SK-N-SH treated with all-trans-retinoic acid at 6 μM for 48 hours (cell line): Measurements from ENCODE around the gene RASGEF1C.

Experiments
- ATAC-seq: fragments of 200-7000 bp; cut with Tn5 transposase; 3 replicates; pipeline ENCODE4 v1.9.1; 2020; ENCODE audit warnings: mild to moderate bottlenecking, moderate library complexity
- ARNTL ChIP-seq: fragments of 450-650 bp; formaldehyde crosslinking; IDR thresholded peaks from 2 replicates; pipeline ENCODE4 v1.5.0; 2020; ENCODE audit warnings: low read depth, mild to moderate bottlenecking, moderate library complexity, borderline replicate concordance
- BACH2 ChIP-seq: fragments of 250-450 bp; sonication (Bioruptor Pico); IDR thresholded peaks from 2 replicates; pipeline ENCODE4 v1.9.0; 2021; ENCODE audit warnings: mild to moderate bottlenecking, borderline replicate concordance
- CSDC2 ChIP-seq: fragments of 250-450 bp; sonication (Bioruptor Pico); IDR thresholded peaks from 2 replicates; pipeline ENCODE4 v1.5.0; 2020; ENCODE audit warnings: mild to moderate bottlenecking, moderate library complexity
- ESRRG ChIP-seq: fragments of 250-450 bp; sonication (Bioruptor Pico); IDR thresholded peaks from 2 replicates; pipeline ENCODE4 v1.6.1; 2021; ENCODE audit warnings: mild to moderate bottlenecking
- ISL1 ChIP-seq: fragments of 250-450 bp; sonication (Bioruptor Pico); IDR thresholded peaks from 2 replicates; pipeline ENCODE4 v2.1.2; 2022; ENCODE audit warnings: mild to moderate bottlenecking, moderate library complexity
- RARB ChIP-seq: fragments of 250-450 bp; sonication (Bioruptor Pico); IDR thresholded peaks from 2 replicates; pipeline ENCODE4 v1.8.0; 2021; ENCODE audit warnings: mild to moderate bottlenecking, moderate library complexity
- SNAI2 ChIP-seq: fragments of 250-450 bp; sonication (Bioruptor Pico); IDR thresholded peaks from 2 replicates; pipeline ENCODE4 v1.5.0; 2020; ENCODE audit warnings: mild to moderate bottlenecking, moderate library complexity
- TCF4 ChIP-seq: fragments of 250-450 bp; sonication (Bioruptor Pico); IDR thresholded peaks from 2 replicates; pipeline ENCODE4 v1.8.0; 2021; ENCODE audit warnings: mild to moderate bottlenecking, moderate library complexity, borderline replicate concordance
- TOX ChIP-seq: fragments of 250-450 bp; sonication (Bioruptor Pico); IDR thresholded peaks from 2 replicates; pipeline ENCODE4 v1.8.0; 2021; ENCODE audit warnings: mild to moderate bottlenecking, moderate library complexity, borderline replicate concordance
- ZC3H10 ChIP-seq: fragments of 250-450 bp; sonication (Bioruptor Pico); IDR thresholded peaks from 2 replicates; pipeline ENCODE4 v1.5.1; 2021; ENCODE audit warnings: mild to moderate bottlenecking, moderate library complexity
- ZFP3 ChIP-seq: fragments of 250-450 bp; sonication (Bioruptor Pico); IDR thresholded peaks from 2 replicates; pipeline ENCODE4 v1.5.0; 2020; ENCODE audit warnings: mild to moderate bottlenecking, moderate library complexity
- ZFP30 ChIP-seq: fragments of 450-650 bp; formaldehyde crosslinking; IDR thresholded peaks from 2 replicates; pipeline ENCODE4 v1.5.0; 2022; ENCODE audit warnings: mild to moderate bottlenecking, moderate library complexity
- ZNF565 ChIP-seq: fragments of 450-650 bp; formaldehyde crosslinking; conservative IDR thresholded peaks from 2 replicates; pipeline ENCODE4 v1.5.0; 2020; ENCODE audit warnings: low read depth, mild to moderate bottlenecking, moderate library complexity
- ZNF70 ChIP-seq: fragments of 450-650 bp; formaldehyde crosslinking; IDR thresholded peaks from 2 replicates; pipeline ENCODE4 v1.5.0; 2020; ENCODE audit warnings: mild to moderate bottlenecking, moderate library complexity
- ZNF8 ChIP-seq: fragments of 450-650 bp; formaldehyde crosslinking; IDR thresholded peaks from 2 replicates; pipeline ENCODE4 v1.5.0; 2020; ENCODE audit warnings: mild to moderate bottlenecking, moderate library complexity
- TF ChIP-seq, protein P1 (sequence below): fragments of 250-450 bp; sonication (Bioruptor Pico); IDR thresholded peaks from 2 replicates; pipeline ENCODE4 v1.8.0; 2020; ENCODE audit warnings: mild to moderate bottlenecking, moderate library complexity, borderline replicate concordance
- TF ChIP-seq, protein P2 (sequence below): fragments of 250-450 bp; sonication (Bioruptor Pico); IDR thresholded peaks from 2 replicates; pipeline ENCODE4 v1.5.1; 2021; ENCODE audit warnings: mild to moderate bottlenecking, moderate library complexity
- TF ChIP-seq, protein P3 (sequence below): fragments of 250-450 bp; sonication (Bioruptor Pico); IDR thresholded peaks from 2 replicates; pipeline ENCODE4 v1.5.0; 2020; ENCODE audit warnings: mild to moderate bottlenecking, moderate library complexity
- TF ChIP-seq, protein P4 (sequence below): fragments of 250-450 bp; sonication (Bioruptor Pico); IDR thresholded peaks from 2 replicates; pipeline ENCODE4 v1.5.1; 2020; ENCODE audit warnings: low read depth, mild to moderate bottlenecking, moderate library complexity

Gene RASGEF1C

DNA sequence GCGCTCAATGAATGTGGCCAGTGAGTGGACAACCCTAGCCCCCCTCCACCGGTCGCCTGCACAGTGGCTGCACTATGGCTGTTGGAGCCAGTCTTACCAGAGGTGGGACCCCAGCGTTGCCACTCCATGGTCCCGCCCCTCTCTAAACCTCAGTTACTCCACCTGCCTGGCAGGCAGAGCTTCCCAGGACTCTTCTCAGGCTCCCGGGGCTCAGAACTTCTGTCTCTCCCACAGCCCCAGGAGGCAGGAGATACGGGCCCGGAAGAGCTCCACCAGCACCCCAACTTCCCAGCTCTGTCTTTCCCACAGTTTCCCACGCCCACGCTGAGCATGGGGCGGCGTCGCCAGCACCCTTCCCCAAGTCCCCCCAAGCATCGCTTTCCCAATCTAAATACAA, 975 bp downstream of the RASGEF1C start:
- TF ChIP-seq ESRRG (CRISPR knock-in tag) (no peak), RARB (CRISPR knock-in tag) (no peak), ZNF8 (CRISPR knock-in tag) (no peak), ZFP30 (CRISPR knock-in tag) (no peak), CSDC2 (CRISPR knock-in tag) (no peak), ZNF565 (CRISPR knock-in tag) (no peak), ZNF70 (CRISPR knock-in tag) (no peak), ZC3H10 (no peak), ISL1 (CRISPR knock-in tag) (no peak), TCF4 (CRISPR knock-in tag) (no peak)
- TF ChIP-seq, protein P1, sequence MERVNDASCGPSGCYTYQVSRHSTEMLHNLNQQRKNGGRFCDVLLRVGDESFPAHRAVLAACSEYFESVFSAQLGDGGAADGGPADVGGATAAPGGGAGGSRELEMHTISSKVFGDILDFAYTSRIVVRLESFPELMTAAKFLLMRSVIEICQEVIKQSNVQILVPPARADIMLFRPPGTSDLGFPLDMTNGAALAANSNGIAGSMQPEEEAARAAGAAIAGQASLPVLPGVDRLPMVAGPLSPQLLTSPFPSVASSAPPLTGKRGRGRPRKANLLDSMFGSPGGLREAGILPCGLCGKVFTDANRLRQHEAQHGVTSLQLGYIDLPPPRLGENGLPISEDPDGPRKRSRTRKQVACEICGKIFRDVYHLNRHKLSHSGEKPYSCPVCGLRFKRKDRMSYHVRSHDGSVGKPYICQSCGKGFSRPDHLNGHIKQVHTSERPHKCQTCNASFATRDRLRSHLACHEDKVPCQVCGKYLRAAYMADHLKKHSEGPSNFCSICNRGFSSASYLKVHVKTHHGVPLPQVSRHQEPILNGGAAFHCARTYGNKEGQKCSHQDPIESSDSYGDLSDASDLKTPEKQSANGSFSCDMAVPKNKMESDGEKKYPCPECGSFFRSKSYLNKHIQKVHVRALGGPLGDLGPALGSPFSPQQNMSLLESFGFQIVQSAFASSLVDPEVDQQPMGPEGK (CRISPR knock-in tag) = no peak
- TF ChIP-seq, protein P2, sequence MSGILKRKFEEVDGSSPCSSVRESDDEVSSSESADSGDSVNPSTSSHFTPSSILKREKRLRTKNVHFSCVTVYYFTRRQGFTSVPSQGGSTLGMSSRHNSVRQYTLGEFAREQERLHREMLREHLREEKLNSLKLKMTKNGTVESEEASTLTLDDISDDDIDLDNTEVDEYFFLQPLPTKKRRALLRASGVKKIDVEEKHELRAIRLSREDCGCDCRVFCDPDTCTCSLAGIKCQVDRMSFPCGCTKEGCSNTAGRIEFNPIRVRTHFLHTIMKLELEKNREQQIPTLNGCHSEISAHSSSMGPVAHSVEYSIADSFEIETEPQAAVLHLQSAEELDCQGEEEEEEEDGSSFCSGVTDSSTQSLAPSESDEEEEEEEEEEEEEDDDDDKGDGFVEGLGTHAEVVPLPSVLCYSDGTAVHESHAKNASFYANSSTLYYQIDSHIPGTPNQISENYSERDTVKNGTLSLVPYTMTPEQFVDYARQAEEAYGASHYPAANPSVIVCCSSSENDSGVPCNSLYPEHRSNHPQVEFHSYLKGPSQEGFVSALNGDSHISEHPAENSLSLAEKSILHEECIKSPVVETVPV = no peak
- TF ChIP-seq, protein P3, sequence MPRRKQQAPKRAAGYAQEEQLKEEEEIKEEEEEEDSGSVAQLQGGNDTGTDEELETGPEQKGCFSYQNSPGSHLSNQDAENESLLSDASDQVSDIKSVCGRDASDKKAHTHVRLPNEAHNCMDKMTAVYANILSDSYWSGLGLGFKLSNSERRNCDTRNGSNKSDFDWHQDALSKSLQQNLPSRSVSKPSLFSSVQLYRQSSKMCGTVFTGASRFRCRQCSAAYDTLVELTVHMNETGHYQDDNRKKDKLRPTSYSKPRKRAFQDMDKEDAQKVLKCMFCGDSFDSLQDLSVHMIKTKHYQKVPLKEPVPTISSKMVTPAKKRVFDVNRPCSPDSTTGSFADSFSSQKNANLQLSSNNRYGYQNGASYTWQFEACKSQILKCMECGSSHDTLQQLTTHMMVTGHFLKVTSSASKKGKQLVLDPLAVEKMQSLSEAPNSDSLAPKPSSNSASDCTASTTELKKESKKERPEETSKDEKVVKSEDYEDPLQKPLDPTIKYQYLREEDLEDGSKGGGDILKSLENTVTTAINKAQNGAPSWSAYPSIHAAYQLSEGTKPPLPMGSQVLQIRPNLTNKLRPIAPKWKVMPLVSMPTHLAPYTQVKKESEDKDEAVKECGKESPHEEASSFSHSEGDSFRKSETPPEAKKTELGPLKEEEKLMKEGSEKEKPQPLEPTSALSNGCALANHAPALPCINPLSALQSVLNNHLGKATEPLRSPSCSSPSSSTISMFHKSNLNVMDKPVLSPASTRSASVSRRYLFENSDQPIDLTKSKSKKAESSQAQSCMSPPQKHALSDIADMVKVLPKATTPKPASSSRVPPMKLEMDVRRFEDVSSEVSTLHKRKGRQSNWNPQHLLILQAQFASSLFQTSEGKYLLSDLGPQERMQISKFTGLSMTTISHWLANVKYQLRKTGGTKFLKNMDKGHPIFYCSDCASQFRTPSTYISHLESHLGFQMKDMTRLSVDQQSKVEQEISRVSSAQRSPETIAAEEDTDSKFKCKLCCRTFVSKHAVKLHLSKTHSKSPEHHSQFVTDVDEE (CRISPR knock-in tag) = no peak
- ATAC-seq = no peak

DNA sequence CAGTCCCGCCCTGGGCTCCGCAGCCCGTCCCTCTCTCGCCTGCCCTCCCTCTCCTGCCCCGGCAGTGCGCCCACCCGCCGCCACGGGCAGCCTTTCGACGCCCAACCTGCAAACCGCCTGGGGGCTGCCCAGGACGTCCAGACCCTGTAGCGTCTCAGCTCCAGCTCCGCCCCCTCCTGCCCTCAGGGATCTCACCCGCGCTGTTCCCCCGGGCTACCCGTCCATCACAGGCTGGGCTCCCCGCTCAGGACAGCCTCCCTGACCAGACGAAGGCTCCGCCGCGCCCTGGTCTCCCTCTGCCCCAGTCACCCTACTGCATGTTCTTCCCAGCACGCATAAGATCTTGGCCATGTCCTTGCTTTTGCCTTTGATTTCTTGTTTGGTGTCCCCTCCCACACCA, 1.4 kb downstream of the RASGEF1C start:
- no peak for ATAC-seq
- TF ChIP-seq, protein P4, sequence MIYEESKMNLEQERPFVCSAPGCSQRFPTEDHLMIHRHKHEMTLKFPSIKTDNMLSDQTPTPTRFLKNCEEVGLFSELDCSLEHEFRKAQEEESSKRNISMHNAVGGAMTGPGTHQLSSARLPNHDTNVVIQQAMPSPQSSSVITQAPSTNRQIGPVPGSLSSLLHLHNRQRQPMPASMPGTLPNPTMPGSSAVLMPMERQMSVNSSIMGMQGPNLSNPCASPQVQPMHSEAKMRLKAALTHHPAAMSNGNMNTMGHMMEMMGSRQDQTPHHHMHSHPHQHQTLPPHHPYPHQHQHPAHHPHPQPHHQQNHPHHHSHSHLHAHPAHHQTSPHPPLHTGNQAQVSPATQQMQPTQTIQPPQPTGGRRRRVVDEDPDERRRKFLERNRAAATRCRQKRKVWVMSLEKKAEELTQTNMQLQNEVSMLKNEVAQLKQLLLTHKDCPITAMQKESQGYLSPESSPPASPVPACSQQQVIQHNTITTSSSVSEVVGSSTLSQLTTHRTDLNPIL (CRISPR knock-in tag) = no peak
- TF ChIP-seq CSDC2 (CRISPR knock-in tag) (no peak), TCF4 (CRISPR knock-in tag) (no peak), ARNTL (CRISPR knock-in tag) (no peak), TOX (no peak), ZNF565 (CRISPR knock-in tag) (no peak), BACH2 (CRISPR knock-in tag) (no peak), SNAI2 (CRISPR knock-in tag) (no peak), ZFP3 (no peak)
- TF ChIP-seq, protein P1 (CRISPR knock-in tag) = no peak

DNA sequence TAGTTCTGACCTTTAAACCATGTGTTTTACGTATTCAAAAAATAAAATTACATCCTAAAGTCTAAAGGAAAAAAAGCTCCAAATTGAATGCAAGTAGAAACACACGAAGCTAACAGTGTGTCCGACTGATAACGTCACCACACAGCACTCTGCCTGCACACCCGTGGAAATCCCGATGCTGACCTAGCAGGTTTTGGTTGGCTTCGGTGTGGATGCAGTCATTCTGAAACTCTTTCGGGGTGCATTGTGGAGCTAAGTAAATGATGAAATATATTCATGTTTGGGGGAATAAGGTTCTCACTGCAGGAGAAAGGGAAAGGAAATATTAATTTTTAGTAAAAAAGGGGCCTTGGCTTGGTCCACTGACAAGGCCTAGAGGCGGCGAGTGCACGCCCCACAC, 2.0 kb downstream of the RASGEF1C start:
- no peak for TF ChIP-seq CSDC2 (CRISPR knock-in tag)
- no peak for TF ChIP-seq ZNF565 (CRISPR knock-in tag)
- no peak for TF ChIP-seq TOX
- TF ChIP-seq, protein P1 (CRISPR knock-in tag) = no peak
- TF ChIP-seq TCF4 (CRISPR knock-in tag) = no peak
- no peak for TF ChIP-seq BACH2 (CRISPR knock-in tag)
- no peak for TF ChIP-seq ESRRG (CRISPR knock-in tag)
- TF ChIP-seq ZC3H10 = no peak
- TF ChIP-seq ARNTL (CRISPR knock-in tag) = no peak
- TF ChIP-seq ZNF70 (CRISPR knock-in tag) = no peak
- no peak for TF ChIP-seq SNAI2 (CRISPR knock-in tag)
- TF ChIP-seq ZFP3 = no peak
- ATAC-seq = no peak
